Measurements from ENCODE around the gene MSH5.

MSH5 gene

GRCh38 chr6:31725502-31726350 is 14.1 kb upstream of the MSH5 start:
- H3K4me3 ChIP-seq (replicated peaks; ENCODE audit: low read depth, low read length) = no peak overlapping the region
- no peak for TF ChIP-seq CTCF (IDR thresholded peaks at IDR 0.05; ENCODE audit: low read length, missing control alignments)
- DNase-seq (ENCODE audit: low read depth) = peak; percentile 88

GRCh38 chr6:31727034-31727716 is 12.6 kb upstream of the MSH5 start:
- no peak for DNase-seq (ENCODE audit: low read depth)
- H3K4me3 ChIP-seq (replicated peaks; ENCODE audit: low read depth, low read length) = no peak overlapping the region
- no peak for TF ChIP-seq CTCF (IDR thresholded peaks at IDR 0.05; ENCODE audit: low read length, missing control alignments)

GRCh38 chr6:31727717-31728671 is 11.8 kb upstream of the MSH5 start:
- peak overlapping the region; percentile 90 for H3K4me3 ChIP-seq (replicated peaks; ENCODE audit: low read depth, low read length)
- TF ChIP-seq CTCF (IDR thresholded peaks at IDR 0.05; ENCODE audit: low read length, missing control alignments) = no peak
- DNase-seq (ENCODE audit: low read depth) = no peak

- H3K4me3 ChIP-seq (replicated peaks; ENCODE audit: low read depth, low read length) = peak within 1 kb of the TSS; percentile 90
- TF ChIP-seq CTCF (IDR thresholded peaks at IDR 0.05; ENCODE audit: low read length, missing control alignments) = peak; percentile 31
- no peak for DNase-seq (ENCODE audit: low read depth)
Measured at GRCh38 chr6:31728767-31729514, 10.9 kb upstream of the MSH5 start, which contains the start of gene DDAH2. Gene DDAH2, minus strand, starts transcription at chr6:31729299. Its CDS starts 138 bp downstream, at chr6:31729161.

GRCh38 chr6:31729515-31729978 is 10.3 kb upstream of the MSH5 start:
- DNase-seq (ENCODE audit: low read depth) = peak; percentile 89
- no peak for TF ChIP-seq CTCF (IDR thresholded peaks at IDR 0.05; ENCODE audit: low read length, missing control alignments)
- H3K4me3 ChIP-seq (replicated peaks; ENCODE audit: low read depth, low read length) = peak overlapping the region; percentile 90
